CD4-positive, alpha-beta T cell treated with Interferon alpha-2 for 1 hour (primary cell): Measurements from ENCODE around the gene CPTP.
"Not testable (repeated sequence)": the region's sequence is repeated elsewhere in the genome, so short reads cannot be mapped to it uniquely, and the experiment has no call there.

Source experiments
- DNase-seq, 2 donors: peaks; one replicate each; pipeline ENCODE4 v3.0.0-alpha.2; 2020 to 2022

Gene CPTP

GRCh38 chr1:1307261-1307922, 17.2 kb upstream of the CPTP start:
- no peak for DNase-seq

DNA sequence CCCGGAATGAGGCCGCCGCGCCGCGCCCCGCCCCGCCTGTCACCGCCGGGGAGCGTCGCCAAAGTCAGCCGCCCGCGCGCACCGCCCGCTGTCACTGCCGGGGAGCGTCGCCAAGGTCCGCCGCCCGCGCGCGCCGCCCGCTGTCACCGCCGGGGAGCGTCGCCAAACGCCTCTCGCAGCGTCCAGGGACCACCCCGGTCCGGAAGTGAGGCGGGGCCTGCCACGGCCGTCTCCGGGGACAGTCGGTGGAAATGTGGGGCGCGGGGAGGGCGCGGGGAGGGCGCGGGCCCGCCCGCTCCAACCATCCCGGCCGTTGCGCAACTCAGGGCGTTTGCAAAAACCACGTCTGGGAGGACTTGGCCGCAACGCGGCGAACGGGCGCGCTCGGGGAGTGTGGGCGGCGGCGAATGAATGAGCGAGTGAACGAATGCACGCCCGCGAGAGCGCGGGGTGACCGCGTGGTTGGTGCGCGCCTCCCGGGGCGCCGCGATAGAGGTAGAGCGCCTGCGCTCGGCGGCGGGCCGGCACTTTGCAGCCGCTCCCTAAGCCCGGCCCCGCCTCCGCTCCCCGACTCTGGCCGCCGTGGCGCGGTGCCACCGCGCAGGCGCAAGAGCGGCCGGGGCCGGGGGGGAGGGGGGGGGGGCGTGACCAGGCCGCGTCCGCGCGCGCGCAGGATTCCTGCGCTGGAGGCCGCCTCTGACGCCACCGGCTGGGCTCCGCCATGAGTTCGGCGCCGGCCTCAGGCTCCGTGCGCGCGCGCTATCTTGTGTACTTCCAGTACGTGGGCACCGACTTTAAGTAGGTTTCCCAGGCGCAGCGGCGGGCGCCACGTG, 16.5 kb upstream of the CPTP start, which contains the start of the genes ACAP3 and PUSL1:
TSS of gene ACAP3 (minus strand) at position 8 of the 833 bp plus-strand sequence. CDS start 115 bp downstream, outside the sequence.
TSS of gene PUSL1 (plus strand) at position 675 of the 833 bp plus-strand sequence. CDS start at position 722, 47 bp downstream.
- DNase-seq: peak; percentile 89 to 93

GRCh38 chr1:1308756-1309250, 15.8 kb upstream of the CPTP start:
- DNase-seq: no peak

DNA sequence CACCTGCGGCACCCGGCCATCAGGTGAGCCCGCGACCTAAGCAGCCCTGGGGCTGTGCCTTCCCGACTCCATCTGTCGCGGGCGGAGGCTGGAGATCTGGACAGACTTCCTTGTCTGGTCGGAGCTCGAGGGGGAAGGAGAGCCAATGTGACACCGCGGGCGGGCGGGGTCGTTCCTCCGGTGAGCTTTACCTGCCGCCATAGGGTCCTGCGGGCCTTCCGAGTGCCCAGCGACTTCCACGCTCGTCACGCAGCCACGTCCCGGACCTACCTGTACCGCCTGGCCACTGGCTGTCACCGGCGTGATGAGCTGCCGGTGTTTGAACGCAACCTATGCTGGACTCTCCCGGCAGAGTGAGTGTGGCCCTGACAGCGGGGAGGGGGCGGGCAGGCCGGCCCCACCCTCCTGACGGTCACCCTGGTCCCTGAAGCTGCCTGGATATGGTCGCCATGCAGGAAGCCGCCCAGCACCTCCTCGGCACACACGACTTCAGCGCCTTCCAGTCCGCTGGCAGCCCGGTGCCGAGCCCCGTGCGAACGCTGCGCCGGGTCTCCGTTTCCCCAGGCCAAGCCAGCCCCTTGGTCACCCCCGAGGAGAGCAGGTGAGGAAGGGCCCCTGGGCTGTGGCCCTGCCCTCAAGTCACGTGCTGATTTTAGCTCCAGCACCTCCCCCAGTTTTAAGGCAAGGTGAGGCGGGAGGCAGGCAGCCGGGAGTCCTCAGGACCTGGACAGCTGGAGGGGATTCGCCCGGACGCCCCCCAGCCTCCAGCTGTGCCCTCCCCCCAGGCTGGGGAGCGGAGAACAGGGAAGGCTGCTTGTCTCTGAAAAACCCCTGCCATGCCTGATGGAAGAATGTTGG, 15.1 kb upstream of the CPTP start:
- no peak for DNase-seq

DNA sequence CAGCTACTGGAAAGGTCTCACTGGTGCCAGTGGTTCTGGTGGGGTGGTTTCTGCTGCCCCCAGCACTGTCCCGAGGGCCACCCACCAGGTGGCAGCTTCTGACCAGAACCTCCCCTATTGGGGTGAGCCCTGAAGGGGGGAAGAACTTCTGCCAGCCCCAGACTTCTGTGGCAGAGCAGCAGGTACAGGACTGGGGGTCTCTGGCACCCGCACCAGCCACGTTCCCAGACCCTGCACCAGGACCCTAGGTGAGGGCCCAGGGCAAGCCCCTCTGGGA, 14.6 kb upstream of the CPTP start:
- DNase-seq: no peak

DNA sequence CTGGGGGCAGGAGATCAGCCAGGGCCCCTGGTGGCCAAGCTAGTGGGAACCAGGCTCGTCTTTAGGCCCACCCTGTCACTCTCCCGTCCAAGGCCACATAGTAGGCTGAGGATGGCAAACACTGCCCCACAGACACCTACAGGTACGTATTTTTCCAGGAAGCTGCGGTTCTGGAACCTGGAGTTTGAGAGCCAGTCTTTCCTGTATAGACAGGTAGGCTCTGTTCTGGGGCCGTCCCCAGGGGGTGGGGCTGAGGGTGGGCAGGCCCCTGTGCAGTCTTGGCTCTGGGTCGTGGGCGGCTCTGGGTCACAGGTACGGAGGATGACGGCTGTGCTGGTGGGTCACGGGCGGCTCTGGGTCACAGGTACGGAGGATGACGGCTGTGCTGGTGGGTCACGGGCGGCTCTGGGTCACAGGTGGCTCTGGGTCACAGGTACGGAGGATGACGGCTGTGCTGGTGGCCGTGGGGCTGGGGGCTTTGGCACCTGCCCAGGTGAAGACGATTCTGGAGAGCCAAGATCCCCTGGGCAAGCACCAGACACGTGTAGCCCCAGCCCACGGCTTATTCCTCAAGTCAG, 14.0 kb upstream of the CPTP start:
- no peak for DNase-seq

DNA sequence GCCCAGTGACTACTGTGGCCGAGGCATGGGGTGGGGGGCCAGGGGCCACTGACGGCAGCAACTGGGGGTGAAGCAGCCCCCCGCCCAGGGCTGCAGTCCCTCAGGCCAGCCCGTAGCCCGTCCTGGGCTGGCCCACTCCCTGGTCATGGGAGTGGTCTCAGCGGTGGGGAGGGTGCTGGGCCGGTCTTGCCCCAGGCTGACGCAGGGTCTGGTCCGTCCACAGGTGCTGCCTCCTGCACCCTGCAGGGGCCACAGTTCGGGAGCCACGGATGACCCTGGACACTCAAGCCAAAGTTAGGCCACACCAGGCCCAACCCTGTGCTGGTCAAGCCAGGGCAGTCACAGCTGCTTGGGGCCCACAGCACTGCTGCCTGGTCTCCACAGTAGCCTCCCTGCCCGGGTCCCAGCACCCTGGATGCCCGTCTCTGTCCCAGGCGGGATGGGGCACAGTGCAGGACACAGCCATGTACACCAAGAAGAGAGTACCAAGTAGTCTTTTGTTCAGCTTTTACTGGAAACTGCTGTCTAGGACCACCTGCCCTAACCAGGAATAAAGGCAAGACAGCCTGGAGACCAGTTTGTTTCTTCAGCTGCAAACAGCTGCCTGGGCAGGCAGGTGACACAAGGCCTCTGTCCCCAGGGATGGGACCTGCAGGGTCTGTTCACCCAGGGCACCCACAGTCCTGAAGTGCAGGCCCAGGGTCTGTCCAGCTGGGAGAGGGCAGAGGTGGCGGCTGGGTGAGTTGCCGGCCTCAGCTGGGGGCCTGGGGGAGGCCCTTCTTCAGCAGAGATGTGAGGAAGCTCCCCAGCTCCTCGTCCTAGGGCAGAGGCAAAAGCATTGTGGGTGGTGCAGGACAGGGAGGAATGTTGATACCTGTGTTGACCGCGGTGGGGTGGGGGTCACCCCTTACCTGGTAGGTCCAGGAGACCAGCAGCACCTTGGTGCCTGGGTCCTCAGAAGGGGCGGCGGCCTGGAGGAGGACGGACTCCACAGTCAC, 13.2 kb upstream of the CPTP start:
- DNase-seq: no peak

GRCh38 chr1:1312450-1313314, 11.9 kb upstream of the CPTP start:
- no peak for DNase-seq

DNA sequence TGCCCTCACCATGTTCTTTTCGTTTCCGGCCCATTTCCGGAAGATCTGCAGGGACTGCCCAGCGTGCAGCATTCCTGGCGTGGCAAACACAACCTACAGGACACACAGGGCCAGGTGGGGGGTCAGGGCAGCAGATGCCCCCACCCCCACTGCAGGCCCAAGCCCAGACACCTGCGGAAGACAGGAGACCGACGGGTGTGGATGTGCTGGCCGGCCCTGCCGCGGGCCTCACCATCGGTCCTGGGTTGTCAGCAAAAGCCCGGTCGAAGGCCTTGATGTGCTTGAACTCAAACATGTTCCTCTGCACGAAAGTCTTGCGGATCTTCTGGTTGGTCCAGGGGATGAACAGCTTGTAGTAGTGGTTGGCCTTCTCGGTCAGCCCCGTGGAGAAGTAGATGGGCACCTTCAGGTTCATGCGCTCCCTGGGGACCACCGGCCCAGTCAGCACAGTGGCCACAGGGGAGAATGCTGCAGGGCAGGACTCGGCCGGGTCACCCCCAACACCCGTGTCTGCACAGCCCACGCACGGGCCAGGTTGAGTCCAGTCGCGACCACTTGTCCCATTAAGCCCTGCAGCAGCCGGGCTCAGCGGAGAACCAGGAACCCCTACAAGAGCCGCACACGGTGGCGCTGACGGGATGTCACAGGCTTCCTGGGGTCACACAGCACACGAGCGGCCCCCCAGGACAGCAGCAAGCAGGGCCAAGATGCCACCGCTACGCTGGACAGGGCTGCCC, 10.9 kb upstream of the CPTP start:
- no peak for DNase-seq

DNA sequence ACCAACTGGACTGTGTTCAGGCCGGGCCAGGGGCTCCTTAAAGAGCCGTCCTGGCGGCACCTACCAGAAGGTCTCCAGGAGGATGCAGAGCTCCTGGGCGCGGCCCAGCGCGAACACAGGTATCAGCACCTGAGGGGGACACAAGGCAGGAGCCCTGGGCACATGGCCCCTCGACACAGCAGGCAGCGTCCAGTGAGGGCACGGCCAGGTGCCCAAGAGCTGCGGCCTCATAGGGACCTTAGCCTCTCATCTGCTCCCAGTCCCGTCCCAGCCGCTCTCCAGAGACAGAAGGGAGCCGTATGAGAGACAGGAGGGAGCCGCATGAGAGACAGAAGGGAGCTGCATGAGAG, 10.4 kb upstream of the CPTP start:
- no peak for DNase-seq

GRCh38 chr1:1314678-1315335, 9.8 kb upstream of the CPTP start:
- DNase-seq: no peak

DNA sequence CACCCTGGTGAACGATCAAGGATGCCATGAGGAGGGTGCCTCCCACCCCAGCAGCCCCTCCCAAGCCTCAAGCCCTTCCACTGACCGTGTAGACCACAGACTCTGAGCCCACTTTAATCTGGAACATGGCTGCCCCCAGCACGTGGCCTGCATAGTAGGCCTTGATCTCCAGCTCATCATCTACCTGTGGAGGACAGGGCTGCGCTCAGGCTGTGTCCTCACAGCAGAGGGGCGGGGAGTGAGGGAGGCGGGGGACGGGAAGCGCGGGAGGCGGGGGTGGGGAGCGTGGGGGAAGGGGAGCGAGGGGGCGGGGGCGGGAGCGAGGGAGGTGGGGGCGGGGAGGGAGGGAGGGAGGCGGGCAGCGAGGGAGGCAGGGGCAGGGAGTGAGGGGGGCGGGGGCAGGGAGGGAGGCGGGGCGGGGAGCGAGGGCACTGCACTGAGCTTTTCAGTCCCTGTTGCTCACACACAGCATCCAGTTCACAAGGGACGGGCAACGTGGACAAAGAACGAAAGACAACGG, 9.1 kb upstream of the CPTP start:
- DNase-seq: no peak

- not testable (repeated sequence) for DNase-seq
Measured at GRCh38 chr1:1316199-1316598, 8.4 kb upstream of the CPTP start.

- no peak for DNase-seq
Measured at GRCh38 chr1:1317420-1317819, 7.2 kb upstream of the CPTP start.

- DNase-seq: no peak
Measured at GRCh38 chr1:1318131-1318652, 6.4 kb upstream of the CPTP start.

DNA sequence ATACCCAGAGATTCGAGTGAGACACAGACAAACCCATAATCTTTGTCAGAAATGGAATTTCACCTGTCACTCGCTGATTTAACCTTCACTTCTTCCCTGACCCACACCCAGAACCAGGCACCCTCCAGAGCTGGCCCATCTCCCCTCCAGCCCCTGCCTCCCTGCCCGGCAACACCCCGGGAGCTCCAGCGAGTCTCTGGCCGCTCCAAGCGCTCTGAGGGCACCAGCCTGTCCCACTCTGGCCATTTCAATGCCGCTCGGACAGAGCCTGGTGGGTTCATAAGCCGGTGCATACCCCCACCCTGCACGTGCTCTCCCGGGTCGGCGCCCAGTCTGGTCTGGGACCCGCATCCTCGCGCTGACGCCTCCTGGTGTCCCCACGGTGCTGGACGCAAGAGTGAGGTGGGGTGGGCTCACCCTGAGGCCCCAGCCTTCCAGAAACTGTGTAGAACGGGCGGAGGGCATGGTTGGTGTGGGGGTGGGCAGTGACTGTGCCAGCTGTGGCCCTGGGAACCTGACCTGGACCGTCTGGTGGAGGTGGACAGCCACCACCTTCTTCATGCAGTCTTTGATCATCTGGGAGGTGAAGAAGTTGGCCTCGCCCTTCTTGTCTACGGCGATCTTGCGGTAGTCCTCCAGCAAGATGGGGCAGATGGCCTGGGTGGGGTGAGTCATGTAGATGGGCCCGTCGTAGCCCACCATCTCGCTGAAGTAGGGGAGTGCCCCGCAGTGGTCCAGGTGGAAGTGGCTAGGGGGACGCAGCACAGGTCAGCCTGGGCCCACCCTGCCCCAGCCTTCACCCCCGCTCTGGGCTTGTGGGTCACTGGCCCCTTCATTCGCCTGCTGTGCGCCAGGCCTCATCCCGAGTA, 5.6 kb upstream of the CPTP start:
- no peak for DNase-seq

GRCh38 chr1:1319646-1319941, 5.0 kb upstream of the CPTP start:
- no peak for DNase-seq
